AG04450 (cell line): Measurements from ENCODE around the gene MAP2. TPM values are rescaled to one million over a fixed set of nuclear protein-coding genes. Genes with fewer than 3 reads are reported as not detected.

ENCODE experiments used
- CTCF ChIA-PET: fragments of 300-600, 350-600 bp; formaldehyde crosslinking; extraction: SDS; loops from one replicate; lab custom pipeline; 2022; ENCODE audit warnings: antibody characterized with exemption, inconsistent platforms; lab: Charles Lee
- POLR2A ChIA-PET: fragments of 350-600 bp; formaldehyde crosslinking; extraction: SDS; loops from one replicate; lab custom pipeline; 2021; ENCODE audit warnings: antibody characterized with exemption, inconsistent platforms; lab: Yijun Ruan, JAX
- DNase-seq: peaks from one replicate; pipeline ENCODE4 v3.0.0-alpha.2; 2011; ENCODE audit warnings: low read depth, low spot score
- H3K27ac ChIP-seq: one replicate; pipeline ENCODE4 v1.5.1; 2012; ENCODE audit warnings: low read depth, low read length, control low read depth
- H3K27me3 ChIP-seq: one replicate; pipeline ENCODE4 v1.6.0; 2012; ENCODE audit warnings: low read length; ENCODE audit not compliant: control insufficient read depth, insufficient read depth
- H3K4me3 ChIP-seq: 2 replicates; pipeline ENCODE4 v1.5.1; 2011; ENCODE audit warnings: mild to moderate bottlenecking, low read depth, low read length, control low read depth
- H3K9me3 ChIP-seq: 2 replicates; pipeline ENCODE4 v1.5.1; 2012; ENCODE audit warnings: low read length; ENCODE audit not compliant: control insufficient read depth, insufficient read depth
- polyA plus RNA-seq: library from polyadenylated mRNA; depleted of rRNA; stranded (reverse); fragments of >200 nt; gene quantifications from 2 replicates; pipeline ENCODE4 v1.2.3, GENCODE V29; 2011
- TF ChIP-seq, protein P1 (sequence below): IDR thresholded peaks from 2 replicates; pipeline ENCODE4 v1.5.1; 2011; ENCODE audit warnings: low read depth, low read length, control low read depth, inconsistent platforms

MAP2 gene
- polyA plus RNA-seq, 1 experiment = 0.69 TPM

DNA sequence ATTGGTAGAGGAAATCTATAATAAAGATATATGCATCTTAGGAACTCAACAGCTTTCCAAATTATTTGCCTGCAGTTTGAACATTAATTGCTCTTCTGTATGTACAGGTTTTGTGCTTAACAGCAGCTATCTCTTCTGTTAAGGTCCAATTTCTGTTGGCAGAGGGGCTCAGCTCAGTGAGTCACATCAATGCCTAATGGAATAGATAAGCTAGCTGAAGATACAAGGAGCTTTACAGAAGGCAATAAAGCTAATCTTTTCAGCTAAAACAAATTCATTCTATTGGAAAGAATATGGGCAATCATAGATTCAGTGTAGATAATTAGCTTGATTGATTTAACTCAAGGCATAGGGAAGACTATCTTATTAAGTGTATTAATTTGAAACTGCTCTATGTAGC, 289.4 kb downstream of the MAP2 start:
- no peak overlapping the region for H3K27ac ChIP-seq
- POLR2A ChIA-PET = no interaction called here
- TF ChIP-seq, protein P1, sequence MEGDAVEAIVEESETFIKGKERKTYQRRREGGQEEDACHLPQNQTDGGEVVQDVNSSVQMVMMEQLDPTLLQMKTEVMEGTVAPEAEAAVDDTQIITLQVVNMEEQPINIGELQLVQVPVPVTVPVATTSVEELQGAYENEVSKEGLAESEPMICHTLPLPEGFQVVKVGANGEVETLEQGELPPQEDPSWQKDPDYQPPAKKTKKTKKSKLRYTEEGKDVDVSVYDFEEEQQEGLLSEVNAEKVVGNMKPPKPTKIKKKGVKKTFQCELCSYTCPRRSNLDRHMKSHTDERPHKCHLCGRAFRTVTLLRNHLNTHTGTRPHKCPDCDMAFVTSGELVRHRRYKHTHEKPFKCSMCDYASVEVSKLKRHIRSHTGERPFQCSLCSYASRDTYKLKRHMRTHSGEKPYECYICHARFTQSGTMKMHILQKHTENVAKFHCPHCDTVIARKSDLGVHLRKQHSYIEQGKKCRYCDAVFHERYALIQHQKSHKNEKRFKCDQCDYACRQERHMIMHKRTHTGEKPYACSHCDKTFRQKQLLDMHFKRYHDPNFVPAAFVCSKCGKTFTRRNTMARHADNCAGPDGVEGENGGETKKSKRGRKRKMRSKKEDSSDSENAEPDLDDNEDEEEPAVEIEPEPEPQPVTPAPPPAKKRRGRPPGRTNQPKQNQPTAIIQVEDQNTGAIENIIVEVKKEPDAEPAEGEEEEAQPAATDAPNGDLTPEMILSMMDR = no peak
- H3K9me3 ChIP-seq = no peaks in the 10 kb centered on the region
- no peak overlapping the region for H3K4me3 ChIP-seq
- H3K27me3 ChIP-seq = no peaks in the 10 kb centered on the region
- no peak for DNase-seq
- CTCF ChIA-PET = interaction anchor here (0.9 kb wide), 1 partner anchor 246 kb away, joined by 3 read pairs; no protein-coding TSS in a partner anchor

GRCh38 chr2:209719034-209719433, 295.2 kb downstream of the MAP2 start:
- POLR2A ChIA-PET = no interaction called here
- Histone ChIP-seq H3K27ac (no peak overlapping the region), H3K4me3 (no peak overlapping the region), H3K9me3 (no peaks in the 10 kb centered on the region), H3K27me3 (no peaks in the 10 kb centered on the region)
- CTCF ChIA-PET = no interaction called here
- TF ChIP-seq, protein P1 = no peak
- no peak for DNase-seq

GRCh38 chr2:209721497-209721896, 297.6 kb downstream of the MAP2 start:
- no peak overlapping the region for H3K4me3 ChIP-seq
- CTCF ChIA-PET = no interaction called here
- H3K27ac ChIP-seq = no peak overlapping the region
- H3K27me3 ChIP-seq = no peaks in the 10 kb centered on the region
- H3K9me3 ChIP-seq = no peaks in the 10 kb centered on the region
- POLR2A ChIA-PET = no interaction called here
- DNase-seq = no peak
- TF ChIP-seq, protein P1 = no peak

DNA sequence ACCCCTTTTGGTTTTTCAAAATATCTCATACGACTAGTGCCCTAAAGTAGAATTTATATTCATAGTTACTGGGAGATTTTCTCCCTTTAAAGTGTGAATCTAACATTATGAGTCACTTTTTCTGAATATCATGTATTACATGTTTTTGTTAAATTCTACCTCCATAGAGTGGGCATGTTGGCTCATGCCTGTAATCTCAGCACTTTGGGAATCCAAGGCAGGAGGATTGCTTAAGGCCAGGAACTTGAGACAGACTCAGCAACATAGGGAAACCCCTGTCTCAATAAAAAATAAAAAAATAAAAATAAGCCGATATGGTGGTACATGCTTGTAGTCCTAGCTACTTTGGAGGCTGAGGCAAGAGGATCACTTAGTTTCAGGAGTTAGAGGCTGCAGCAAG, 302.5 kb downstream of the MAP2 start:
- no peak for DNase-seq
- Histone ChIP-seq H3K9me3 (no peaks in the 10 kb centered on the region), H3K27ac (no peak overlapping the region), H3K4me3 (no peak overlapping the region), H3K27me3 (no peaks in the 10 kb centered on the region)
- ChIA-PET POLR2A (no interaction called here), CTCF (interaction anchor here (0.9 kb wide), 1 partner anchor 473 kb away, joined by 3 read pairs; no protein-coding TSS in a partner anchor)
- TF ChIP-seq, protein P1 = no peak

DNA sequence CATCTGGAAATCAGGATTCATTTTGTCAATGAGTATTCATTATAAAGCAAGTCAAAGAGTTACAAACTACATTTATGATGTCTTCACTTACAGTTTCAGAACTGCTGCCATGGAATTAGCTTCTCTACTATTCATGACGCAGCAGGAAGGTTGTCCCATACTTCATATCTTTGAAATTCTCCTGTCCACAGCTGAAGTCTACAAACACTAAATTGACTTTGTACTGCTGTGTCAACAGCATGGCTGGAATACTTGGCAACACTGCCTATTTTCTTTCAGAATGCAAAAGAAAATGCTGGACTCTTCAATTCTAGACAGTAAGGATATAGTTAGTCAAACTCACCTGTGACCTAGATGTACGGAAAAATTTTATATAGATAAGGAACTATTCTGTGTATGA, 303.2 kb downstream of the MAP2 start:
- Histone ChIP-seq H3K27ac (no peak overlapping the region), H3K27me3 (no peaks in the 10 kb centered on the region), H3K4me3 (no peak overlapping the region), H3K9me3 (no peaks in the 10 kb centered on the region)
- TF ChIP-seq, protein P1 = no peak
- POLR2A ChIA-PET = interaction anchor here (0.6 kb wide), 1 partner anchor 45 kb away, joined by 4 read pairs; the partner anchor contains the start of gene UNC80
- CTCF ChIA-PET = interaction anchor here (0.9 kb wide), 1 partner anchor 472 kb away, joined by 3 read pairs; no protein-coding TSS in a partner anchor
- DNase-seq = no peak
